ENCODE data around the gene MOGAT2. TPM values are rescaled to one million over a fixed set of nuclear protein-coding genes. Genes with fewer than 3 reads are reported as not detected.

MOGAT2 gene
- total RNA-seq, 1 donor, result not detected

GRCh38 chr11:75719340-75720239, 2.0 kb downstream of the MOGAT2 start:
- H3K27ac ChIP-seq (ENCODE audit: low read depth, low read length), result no peak overlapping the region
- no peaks in the 10 kb centered on the region for H3K79me2 ChIP-seq (ENCODE audit: insufficient read depth, low read length)
- H3K27me3 ChIP-seq (ENCODE audit: insufficient read depth, low read length), result peaks cover 8% of the 10 kb centered on the region
- no peak overlapping the region for H3K4me2 ChIP-seq (ENCODE audit: insufficient read depth, low read length)
- TF ChIP-seq CTCF (IDR thresholded peaks at IDR 0.05; ENCODE audit: extremely low read depth, low read depth, low read length), result no peak
- H2AFZ ChIP-seq (ENCODE audit: low read length), result no peak overlapping the region
- no peak overlapping the region for H3K4me3 ChIP-seq (ENCODE audit: insufficient read depth, low read length)
- no peaks in the 10 kb centered on the region for H4K20me1 ChIP-seq (ENCODE audit: insufficient read depth, low read length)
- H3K36me3 ChIP-seq (ENCODE audit: insufficient read depth, low read length), result no peaks in the 10 kb centered on the region
- no peaks in the 10 kb centered on the region for H3K4me1 ChIP-seq (ENCODE audit: insufficient read depth, low read length)
- no peak for DNase-seq (ENCODE audit: insufficient read length, low spot score, missing footprints)
- no peaks in the 10 kb centered on the region for H3K9me3 ChIP-seq (ENCODE audit: low read depth, low read length)

- Histone ChIP-seq H3K4me3 (ENCODE audit: insufficient read depth, low read length) (no peak overlapping the region), H4K20me1 (ENCODE audit: insufficient read depth, low read length) (no peaks in the 10 kb centered on the region), H3K9me3 (ENCODE audit: low read depth, low read length) (no peaks in the 10 kb centered on the region), H3K27me3 (ENCODE audit: insufficient read depth, low read length) (peaks cover 8% of the 10 kb centered on the region), H3K4me1 (ENCODE audit: insufficient read depth, low read length) (no peaks in the 10 kb centered on the region), H3K4me2 (ENCODE audit: insufficient read depth, low read length) (no peak overlapping the region), H2AFZ (ENCODE audit: low read length) (no peak overlapping the region), H3K27ac (ENCODE audit: low read depth, low read length) (no peak overlapping the region), H3K36me3 (ENCODE audit: insufficient read depth, low read length) (no peaks in the 10 kb centered on the region), H3K79me2 (ENCODE audit: insufficient read depth, low read length) (no peaks in the 10 kb centered on the region)
- DNase-seq (ENCODE audit: insufficient read length, low spot score, missing footprints), result no peak
- TF ChIP-seq CTCF (IDR thresholded peaks at IDR 0.05; ENCODE audit: extremely low read depth, low read depth, low read length), result no peak
Observed at GRCh38 chr11:75720639-75721038, 3.0 kb downstream of the MOGAT2 start.

GRCh38 chr11:75721852-75722668, 4.4 kb downstream of the MOGAT2 start:
- DNase-seq (ENCODE audit: insufficient read length, low spot score, missing footprints), result no peak

More at GRCh38 chr11:75721852-75722668, 4.4 kb downstream of the MOGAT2 start:
- Histone ChIP-seq H2AFZ (ENCODE audit: low read length) (peak overlapping the region; percentile 18), H3K36me3 (ENCODE audit: insufficient read depth, low read length) (no peaks in the 10 kb centered on the region), H3K4me3 (ENCODE audit: insufficient read depth, low read length) (no peak overlapping the region), H3K79me2 (ENCODE audit: insufficient read depth, low read length) (no peaks in the 10 kb centered on the region), H3K27ac (ENCODE audit: low read depth, low read length) (no peak overlapping the region), H3K4me2 (ENCODE audit: insufficient read depth, low read length) (no peak overlapping the region), H3K4me1 (ENCODE audit: insufficient read depth, low read length) (no peaks in the 10 kb centered on the region), H3K9me3 (ENCODE audit: low read depth, low read length) (no peaks in the 10 kb centered on the region), H3K27me3 (ENCODE audit: insufficient read depth, low read length) (peaks cover 8% of the 10 kb centered on the region), H4K20me1 (ENCODE audit: insufficient read depth, low read length) (no peaks in the 10 kb centered on the region)
- TF ChIP-seq CTCF (IDR thresholded peaks at IDR 0.05; ENCODE audit: extremely low read depth, low read depth, low read length), result no peak
